ENCODE results near the gene ZNF74.
"Not testable (repeated sequence)": the region's sequence is repeated elsewhere in the genome, so short reads cannot be mapped to it uniquely, and the experiment has no call there.

DNA sequence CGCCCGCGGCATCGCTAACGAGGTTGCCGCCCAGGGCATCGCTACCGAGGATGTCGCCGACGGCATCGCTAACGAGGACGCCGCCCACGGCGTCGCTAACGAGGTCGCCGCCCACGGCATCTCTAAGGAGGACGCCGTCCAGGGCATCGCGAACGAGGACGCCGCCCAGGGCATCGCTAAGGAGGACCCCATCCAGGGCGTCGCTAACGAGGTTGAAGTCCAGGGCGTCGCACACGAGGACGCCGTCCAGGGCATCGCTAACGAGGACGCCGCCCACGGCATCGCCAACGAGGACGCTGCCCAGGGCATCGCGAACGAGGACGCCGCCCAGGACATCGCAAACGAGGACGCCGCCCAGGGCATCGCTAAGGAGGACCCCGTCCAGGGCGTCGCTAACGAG is 33.7 kb upstream of the ZNF74 start:
- TF ChIP-seq, protein P1, sequence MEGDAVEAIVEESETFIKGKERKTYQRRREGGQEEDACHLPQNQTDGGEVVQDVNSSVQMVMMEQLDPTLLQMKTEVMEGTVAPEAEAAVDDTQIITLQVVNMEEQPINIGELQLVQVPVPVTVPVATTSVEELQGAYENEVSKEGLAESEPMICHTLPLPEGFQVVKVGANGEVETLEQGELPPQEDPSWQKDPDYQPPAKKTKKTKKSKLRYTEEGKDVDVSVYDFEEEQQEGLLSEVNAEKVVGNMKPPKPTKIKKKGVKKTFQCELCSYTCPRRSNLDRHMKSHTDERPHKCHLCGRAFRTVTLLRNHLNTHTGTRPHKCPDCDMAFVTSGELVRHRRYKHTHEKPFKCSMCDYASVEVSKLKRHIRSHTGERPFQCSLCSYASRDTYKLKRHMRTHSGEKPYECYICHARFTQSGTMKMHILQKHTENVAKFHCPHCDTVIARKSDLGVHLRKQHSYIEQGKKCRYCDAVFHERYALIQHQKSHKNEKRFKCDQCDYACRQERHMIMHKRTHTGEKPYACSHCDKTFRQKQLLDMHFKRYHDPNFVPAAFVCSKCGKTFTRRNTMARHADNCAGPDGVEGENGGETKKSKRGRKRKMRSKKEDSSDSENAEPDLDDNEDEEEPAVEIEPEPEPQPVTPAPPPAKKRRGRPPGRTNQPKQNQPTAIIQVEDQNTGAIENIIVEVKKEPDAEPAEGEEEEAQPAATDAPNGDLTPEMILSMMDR (IDR thresholded peaks at IDR 0.05): not testable (repeated sequence)
- TF ChIP-seq POLR2A (IDR thresholded peaks at IDR 0.05): not testable (repeated sequence)

Measured in sigmoid colon (tissue), 3 donors.